Glomerular visceral epithelial cell (primary cell): ENCODE measurements around the gene ADGRD1.

Source experiments
- DNase-seq: peaks from one replicate; pipeline ENCODE4 v3.0.0-alpha.2; 2016; ENCODE audit errors: extremely low spot score

ADGRD1 gene

DNA sequence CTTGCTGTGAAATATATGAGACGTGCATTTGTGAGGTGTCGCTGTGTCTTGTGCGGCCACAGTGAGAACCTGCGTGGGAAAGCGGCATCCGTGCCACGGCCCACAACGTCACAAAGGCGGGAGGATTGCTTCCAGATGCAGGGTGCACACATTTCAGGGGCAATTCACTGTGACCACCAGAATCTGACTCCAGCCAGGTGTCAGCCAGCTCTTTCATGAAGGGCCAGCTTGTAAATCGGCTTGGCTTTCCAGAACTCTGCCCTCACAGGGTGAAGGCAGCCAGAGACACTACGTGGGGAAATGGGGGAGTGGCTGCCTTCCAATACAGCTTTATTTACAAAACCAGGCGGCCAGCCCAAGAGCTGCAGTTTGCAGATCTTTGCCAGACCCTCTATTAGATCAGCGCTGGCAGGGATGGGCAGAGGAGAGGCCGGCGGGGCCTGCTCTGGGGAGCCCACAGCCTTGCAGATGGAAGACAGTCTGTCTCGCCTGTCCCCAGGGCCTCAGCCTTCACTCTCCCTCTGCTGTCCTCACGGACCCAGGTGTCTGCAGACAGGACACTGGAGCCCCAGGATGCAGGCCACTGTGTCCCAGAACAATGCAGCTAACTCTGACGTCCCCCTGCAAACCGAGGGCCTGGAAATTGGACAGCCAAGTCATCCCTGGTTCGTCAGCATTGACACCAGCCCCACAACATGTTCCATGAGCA is 53.5 kb downstream of the ADGRD1 start:
- DNase-seq, result no peak

GRCh38 chr12:131007740-131008117 is 54.0 kb downstream of the ADGRD1 start:
- no peak for DNase-seq

DNA sequence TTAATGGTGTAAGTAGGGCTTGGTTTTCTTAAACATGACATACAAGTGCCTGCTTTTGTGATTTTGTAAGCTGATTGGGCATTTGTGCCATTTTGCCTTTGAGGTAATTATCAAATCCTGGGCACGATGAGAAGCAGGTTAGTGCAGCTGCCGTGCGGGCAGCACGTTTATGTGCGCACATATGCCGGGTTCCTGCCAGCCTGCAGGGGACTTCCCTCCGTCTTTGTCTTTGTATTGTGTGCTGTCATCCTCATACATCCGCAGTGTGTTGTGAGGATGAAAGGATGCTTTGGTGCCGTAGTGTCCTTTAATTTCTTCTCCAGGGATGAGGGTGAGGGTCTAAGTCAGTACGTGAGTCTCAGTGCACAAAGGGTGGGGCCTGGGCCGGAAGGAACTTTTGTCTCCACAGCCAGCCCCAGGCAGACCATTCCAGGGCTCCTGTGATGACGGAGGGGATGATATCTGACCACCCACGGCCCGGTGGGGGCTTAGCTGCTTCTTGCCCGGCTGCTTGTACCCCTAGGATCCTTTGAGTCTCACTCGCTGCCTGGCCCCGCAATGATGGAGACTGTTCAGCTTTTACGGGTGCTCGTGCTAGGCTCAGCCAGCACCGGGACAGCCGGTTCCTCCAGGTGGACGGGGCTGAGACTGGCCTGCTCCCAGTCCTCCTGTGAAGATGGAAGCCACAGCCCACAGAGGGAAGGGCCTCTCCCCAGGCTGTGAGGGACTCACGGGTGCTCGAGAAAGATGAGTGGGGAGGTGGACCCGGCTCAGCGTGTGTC is 54.6 kb downstream of the ADGRD1 start:
- DNase-seq, result no peak

DNA sequence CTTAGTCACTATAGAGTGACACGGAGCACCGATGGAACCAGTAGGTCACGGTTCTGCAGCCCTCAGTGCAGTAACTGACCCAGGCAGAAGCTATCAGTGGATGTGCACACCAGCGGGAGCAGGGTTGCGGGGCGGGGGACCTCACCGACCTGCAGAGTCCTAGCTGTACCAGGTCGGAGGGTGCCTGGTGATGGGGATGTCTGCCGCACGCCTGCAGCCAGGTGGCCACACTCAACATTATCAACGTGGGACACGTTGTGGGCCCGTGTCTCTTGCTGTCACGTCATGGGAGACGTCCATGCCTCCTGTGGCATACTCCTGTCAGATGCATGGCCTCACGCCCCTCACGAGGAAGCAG is 55.2 kb downstream of the ADGRD1 start:
- no peak for DNase-seq

DNA sequence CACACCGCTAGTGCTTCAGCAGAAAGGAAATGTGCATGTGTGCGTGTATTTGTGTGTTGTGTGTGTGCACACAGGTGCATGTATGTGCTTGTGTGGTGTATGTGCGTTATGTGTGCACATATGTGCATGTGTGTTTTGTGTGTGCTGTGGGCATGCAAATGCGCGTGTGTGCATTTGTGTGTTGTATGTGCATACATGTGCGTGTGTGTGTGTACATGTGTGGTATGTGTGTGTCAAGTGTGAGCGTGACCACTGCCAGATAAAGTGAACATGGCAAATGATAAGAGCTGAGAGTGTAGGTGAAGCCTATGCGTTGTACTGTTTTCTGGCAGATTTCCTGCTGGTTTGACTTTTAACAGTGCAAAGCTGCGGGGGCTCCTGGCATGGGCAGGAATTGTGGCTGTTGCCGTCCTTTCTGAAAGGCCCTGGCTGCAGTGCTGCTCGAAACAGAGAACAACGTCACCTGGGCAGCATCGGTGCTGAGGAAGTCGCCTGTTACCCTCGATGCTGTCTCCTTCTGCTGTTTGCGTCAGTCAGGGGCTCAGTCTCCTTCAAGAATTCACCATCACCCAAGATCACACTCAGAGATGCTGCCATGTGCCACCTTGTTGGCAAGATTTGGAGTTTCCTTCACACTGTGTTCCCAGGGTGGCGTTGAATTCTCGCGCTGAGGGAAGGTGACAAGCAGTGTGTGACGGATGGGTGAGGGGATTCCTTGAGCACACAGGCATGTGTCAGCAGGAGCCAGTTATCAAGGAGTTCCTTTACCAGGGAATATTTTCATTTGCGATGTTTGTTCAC is 56.1 kb downstream of the ADGRD1 start:
- no peak for DNase-seq

DNA sequence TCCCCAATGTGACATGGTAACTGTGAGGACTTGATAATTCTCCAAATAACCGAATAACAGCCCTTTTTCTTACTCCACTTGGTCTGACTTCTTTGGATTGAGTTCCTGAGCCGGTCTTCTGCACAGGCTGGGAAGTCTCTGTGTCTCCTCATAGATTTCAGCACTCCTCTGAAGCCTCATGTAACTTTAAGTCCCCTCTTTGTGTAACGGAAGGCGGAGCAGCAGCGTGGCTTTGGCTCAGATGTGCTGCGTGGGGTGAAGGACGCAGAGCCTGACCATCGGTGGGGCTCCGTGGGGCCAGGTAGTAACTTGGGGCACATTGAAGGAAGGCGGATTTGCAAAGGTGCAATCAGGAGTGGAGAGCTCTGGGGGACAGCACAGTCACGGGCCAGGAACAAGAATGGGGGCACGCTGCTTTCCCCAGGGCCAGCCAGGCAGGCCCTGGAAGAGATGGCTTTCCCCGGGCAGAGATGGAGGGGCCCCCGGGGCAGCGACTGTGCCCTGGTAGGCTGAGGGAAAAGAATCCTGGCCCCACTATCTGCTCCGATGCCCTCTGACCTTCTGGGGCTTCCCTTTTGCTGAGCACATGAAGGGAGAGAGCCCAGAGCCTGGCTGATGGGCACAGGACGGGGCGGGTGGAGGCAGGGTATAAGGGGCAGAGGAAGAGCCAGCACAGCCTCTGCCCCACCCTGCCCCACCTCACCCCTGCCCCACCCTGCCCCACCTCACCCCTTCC is 56.9 kb downstream of the ADGRD1 start:
- DNase-seq, result no peak

DNA sequence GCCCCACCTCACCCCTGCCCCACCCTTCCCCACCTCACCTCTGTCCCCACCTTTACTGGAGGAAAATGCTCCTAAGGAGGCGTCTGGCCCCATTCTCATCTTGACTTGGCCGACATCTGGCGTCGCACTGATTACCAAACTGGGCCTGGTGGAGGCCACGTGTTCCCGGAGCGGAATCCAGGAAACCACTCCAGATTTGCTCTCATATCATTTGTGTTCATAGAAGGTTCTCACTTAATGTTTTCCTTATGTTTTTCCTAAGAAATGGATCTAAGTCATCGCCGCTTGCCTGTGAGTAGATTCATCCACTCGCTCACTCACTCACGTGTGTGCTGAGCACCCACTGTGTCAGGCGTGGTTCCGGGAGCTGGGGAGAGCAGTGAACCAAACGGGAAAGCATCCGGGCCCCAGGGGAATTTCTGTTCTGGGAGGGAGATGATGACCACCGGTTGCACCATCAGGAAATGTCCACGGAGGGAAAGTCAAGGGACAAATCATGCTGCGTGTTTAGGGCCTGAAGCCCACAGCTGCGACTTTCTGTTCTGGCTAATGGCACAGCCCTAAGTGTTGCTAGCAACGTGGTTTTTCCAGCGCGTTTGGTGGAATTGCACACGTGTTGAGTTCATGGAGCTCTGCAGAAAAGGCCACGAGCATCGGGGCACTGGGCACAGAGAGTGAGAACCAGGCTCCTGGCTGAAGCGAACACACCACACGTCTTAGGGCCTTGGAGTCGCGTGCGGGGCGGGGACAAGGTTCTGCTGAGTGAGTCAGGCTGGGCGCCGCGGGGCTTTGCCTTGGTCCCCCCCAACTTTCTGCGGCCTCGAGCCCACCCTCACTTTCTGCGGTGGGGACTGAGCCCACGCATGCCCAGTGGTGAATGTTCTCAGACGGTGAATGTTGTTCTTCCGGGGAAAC is 57.7 kb downstream of the ADGRD1 start:
- DNase-seq, result no peak

- DNase-seq, result no peak
Observed at GRCh38 chr12:131012279-131013069, 58.8 kb downstream of the ADGRD1 start.

DNA sequence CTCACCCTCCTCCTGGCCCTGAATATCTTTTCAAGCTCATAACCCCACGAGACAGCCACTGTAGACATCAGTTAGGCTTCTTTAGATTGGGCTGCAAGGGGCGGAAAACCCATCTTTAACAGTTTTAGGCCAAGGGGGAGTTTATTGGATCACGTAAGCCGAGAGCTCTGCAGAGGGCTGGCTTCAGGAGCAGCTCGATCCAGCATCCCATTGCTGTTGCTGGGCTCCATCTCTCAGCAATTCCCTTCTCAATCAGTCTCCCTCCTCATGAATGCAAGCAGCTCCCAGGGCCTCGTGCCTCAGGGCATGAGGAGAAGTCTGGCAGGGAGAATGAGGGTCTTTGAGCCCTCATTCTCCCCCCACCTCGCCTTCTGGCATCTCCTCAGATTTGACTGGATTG is 59.4 kb downstream of the ADGRD1 start:
- no peak for DNase-seq

- DNase-seq, result no peak
Observed at GRCh38 chr12:131014343-131014742, 60.6 kb downstream of the ADGRD1 start.

- DNase-seq, result no peak
Observed at GRCh38 chr12:131015581-131016337, 62.1 kb downstream of the ADGRD1 start.

- no peak for DNase-seq
Observed at GRCh38 chr12:131017477-131017991, 63.8 kb downstream of the ADGRD1 start.

- no peak for DNase-seq
Observed at GRCh38 chr12:131018019-131018620, 64.4 kb downstream of the ADGRD1 start.

DNA sequence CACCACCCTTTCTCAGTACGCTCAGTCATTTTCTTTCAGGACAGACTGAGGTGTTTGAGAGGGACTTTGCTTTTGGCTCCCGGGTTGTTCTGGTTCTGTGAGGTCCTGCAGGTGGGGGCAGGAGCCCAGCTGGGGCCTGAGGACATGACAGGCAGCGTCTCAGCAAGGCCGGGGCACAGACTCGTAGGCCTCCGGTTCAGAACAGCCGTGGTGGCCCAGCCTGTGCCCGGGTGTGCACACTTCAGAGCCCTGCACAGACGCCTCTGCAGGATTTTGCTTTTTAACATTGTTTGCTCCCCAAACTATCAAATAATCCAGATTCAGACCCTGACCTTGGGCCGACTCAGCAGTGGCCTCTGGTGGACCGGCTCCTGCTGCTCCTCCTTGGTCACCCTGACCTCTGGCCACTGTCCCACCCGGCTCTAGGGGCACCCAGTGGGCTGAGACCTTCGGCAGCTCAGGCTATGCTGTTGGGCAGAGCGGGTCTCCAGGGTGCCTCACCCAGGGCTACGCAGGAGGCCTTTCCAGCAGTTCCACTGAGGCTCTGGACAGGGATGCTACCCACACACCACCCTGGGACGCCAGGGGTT is 65.2 kb downstream of the ADGRD1 start:
- DNase-seq, result no peak

DNA sequence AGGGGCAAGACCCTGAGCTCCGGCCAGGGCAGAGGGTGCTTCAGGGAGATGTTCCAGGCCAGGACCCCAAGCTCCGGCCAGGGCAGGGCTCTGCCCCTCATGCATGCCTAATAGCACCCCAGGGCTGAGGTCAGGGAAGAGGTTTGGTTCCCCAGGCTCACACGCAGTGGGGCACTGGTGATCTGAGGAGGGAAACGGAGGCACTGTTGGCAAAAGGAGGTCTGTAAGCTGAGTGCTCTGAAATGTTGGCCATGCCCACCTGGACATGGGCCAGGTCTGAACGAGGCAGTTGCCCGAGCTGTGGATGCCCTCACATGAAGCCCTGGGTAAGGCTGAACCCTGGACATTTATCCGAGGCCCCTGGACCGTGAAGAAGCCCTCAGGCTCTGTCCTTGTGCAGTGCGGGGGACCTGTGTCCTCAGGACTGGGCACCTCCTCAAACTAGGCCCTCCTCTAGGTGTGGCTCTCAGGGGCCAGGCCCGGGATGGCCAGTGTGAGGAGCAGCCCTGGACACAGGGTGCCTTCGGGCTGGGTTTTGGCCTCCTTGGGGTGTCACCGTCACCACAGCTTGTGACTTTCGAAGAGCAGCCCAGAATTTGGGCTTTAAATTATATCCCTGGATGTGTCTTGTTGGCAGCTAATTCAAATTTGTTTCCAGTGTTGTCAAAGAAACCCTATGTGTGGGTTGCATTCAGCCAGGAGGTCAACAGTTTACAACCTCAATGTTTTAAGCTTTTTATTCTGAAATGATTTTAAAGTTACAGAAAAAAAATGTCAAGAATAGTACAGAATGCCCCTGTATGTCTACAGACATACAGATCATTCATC is 66.8 kb downstream of the ADGRD1 start:
- no peak for DNase-seq

- DNase-seq, result no peak
Observed at GRCh38 chr12:131021154-131021541, 67.4 kb downstream of the ADGRD1 start.

DNA sequence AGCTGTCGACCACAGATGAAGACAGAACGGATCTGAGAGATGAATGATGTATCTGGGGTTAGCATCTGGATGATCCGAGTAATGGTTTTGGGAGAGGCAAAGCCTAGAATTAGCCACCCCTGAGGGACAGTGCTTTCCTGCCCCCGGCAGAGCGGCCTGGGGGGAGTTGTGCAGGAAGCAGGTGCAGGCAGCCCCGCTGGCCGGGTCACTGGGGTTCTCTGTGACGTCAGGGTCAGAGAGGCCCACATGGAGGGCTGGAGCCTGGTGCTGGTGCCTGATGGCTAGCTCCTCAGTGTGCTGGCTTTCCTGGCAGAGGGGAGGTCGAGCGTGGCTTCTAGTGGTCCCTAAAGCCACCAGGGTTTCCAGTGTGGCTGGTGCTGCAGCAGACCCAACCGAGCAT is 70.3 kb downstream of the ADGRD1 start:
- no peak for DNase-seq
